Epithelial cell of esophagus (primary cell): ENCODE measurements around the gene EIF4B.

Source experiments
- DNase-seq: peaks from one replicate; pipeline ENCODE4 v3.0.0; 2010; ENCODE audit warnings: low read depth
- H3K4me3 ChIP-seq: 2 replicates; pipeline ENCODE4 v1.5.1; 2011; ENCODE audit warnings: mild to moderate bottlenecking, low read length, control low read depth
- CTCF ChIP-seq: IDR thresholded peaks from 2 replicates; pipeline ENCODE4 v1.5.1; 2011; ENCODE audit warnings: low read depth, mild to moderate bottlenecking, low read length, control low read depth, inconsistent platforms; ENCODE audit not compliant: insufficient read depth; ENCODE audit errors: missing control alignments

The EIF4B gene

GRCh38 chr12:53067993-53068770, 61.9 kb downstream of the EIF4B start:
- DNase-seq = no peak
- no peak overlapping the region for H3K4me3 ChIP-seq
- no peak for TF ChIP-seq CTCF

GRCh38 chr12:53068811-53069585, 62.7 kb downstream of the EIF4B start:
- TF ChIP-seq CTCF = no peak
- no peak for DNase-seq
- H3K4me3 ChIP-seq = no peak overlapping the region

- no peak for DNase-seq
- TF ChIP-seq CTCF = no peak
- no peak overlapping the region for H3K4me3 ChIP-seq
These were observed 63.6 kb downstream of the EIF4B start for GRCh38 chr12:53069621-53070410.

GRCh38 chr12:53070877-53071492, 64.7 kb downstream of the EIF4B start:
- no peak overlapping the region for H3K4me3 ChIP-seq
- no peak for DNase-seq
- no peak for TF ChIP-seq CTCF

- no peak overlapping the region for H3K4me3 ChIP-seq
- no peak for DNase-seq
- TF ChIP-seq CTCF = no peak
These were observed 65.6 kb downstream of the EIF4B start for GRCh38 chr12:53071591-53072551.

- H3K4me3 ChIP-seq = no peak overlapping the region
- DNase-seq = no peak
- no peak for TF ChIP-seq CTCF
These were observed 67.6 kb downstream of the EIF4B start for GRCh38 chr12:53073881-53074280.
